Karpas-422 (cell line): ENCODE data around the gene CROT. TPM values are rescaled to one million over a fixed set of nuclear protein-coding genes. Genes with fewer than 3 reads are reported as not detected.

Experiments used
- DNase-seq: peaks from one replicate; pipeline ENCODE4 v3.0.0-alpha.2; 2015
- H2AFZ ChIP-seq: fragments of 200-600 bp; sonication (generic); 2 replicates; pipeline ENCODE4 v1.6.1; 2014; ENCODE audit warnings: antibody characterized with exemption, low read length, mixed read lengths
- H3K27ac ChIP-seq: fragments of 200-600 bp; sonication (generic); 2 replicates; pipeline ENCODE4 v1.5.1; 2014; ENCODE audit warnings: mild to moderate bottlenecking, low read length, moderate library complexity
- H3K27me3 ChIP-seq: fragments of 200-600 bp; sonication (generic); 2 replicates; pipeline ENCODE4 v1.6.1; 2014; ENCODE audit warnings: low read length, mixed read lengths
- H3K36me3 ChIP-seq: fragments of 200-600 bp; sonication (generic); 2 replicates; pipeline ENCODE4 v1.6.1; 2014; ENCODE audit warnings: low read length, mixed read lengths; ENCODE audit not compliant: insufficient read depth
- H3K4me1 ChIP-seq: fragments of 200-600 bp; sonication (generic); 2 replicates; pipeline ENCODE4 v1.6.1; 2014; ENCODE audit warnings: mild to moderate bottlenecking, low read length, mixed read lengths
- H3K4me2 ChIP-seq: fragments of 200-600 bp; sonication (generic); 2 replicates; pipeline ENCODE4 v1.6.1; 2014; ENCODE audit warnings: low read length, low read depth, mild to moderate bottlenecking; ENCODE audit not compliant: poor library complexity, severe bottlenecking
- H3K4me3 ChIP-seq: fragments of 200-600 bp; sonication (generic); 2 replicates; pipeline ENCODE4 v1.5.1; 2014; ENCODE audit warnings: mild to moderate bottlenecking, antibody characterized with exemption, low read length, mixed read lengths
- H3K79me2 ChIP-seq: fragments of 200-600 bp; sonication (generic); 2 replicates; pipeline ENCODE4 v1.6.1; 2014; ENCODE audit warnings: mild to moderate bottlenecking, low read length, mixed read lengths
- H3K9ac ChIP-seq: fragments of 200-600 bp; sonication (generic); 2 replicates; pipeline ENCODE4 v1.6.0; 2014; ENCODE audit warnings: low read length
- H3K9me2 ChIP-seq: fragments of 200-600 bp; sonication (generic), shearing (Covaris generic); replicated peaks from 2 replicates; pipeline ENCODE4 v1.6.0; 2014; ENCODE audit warnings: mild to moderate bottlenecking, low read length, moderate library complexity; ENCODE audit not compliant: insufficient read depth
- H3K9me3 ChIP-seq: fragments of 300-700, 200-600 bp; sonication (generic); 2 replicates; pipeline ENCODE4 v1.6.1; 2014; ENCODE audit warnings: low read length, mixed read lengths
- H4K20me1 ChIP-seq: fragments of 200-600 bp; sonication (generic); 2 replicates; pipeline ENCODE4 v1.6.1; 2014; ENCODE audit warnings: mild to moderate bottlenecking, antibody characterized with exemption, low read length, low read depth; ENCODE audit not compliant: insufficient read depth
- small RNA-seq: library from RNA; depleted of rRNA; stranded (forward); fragments of <200 nt; gene quantifications from one replicate; pipeline ENCODE3, GENCODE V24; 2014
- total RNA-seq: library from RNA; depleted of rRNA; stranded (reverse); fragments of >200 nt; shearing (Covaris generic); gene quantifications from 2 replicates; pipeline ENCODE4 v1.2.3, GENCODE V29; 2014; ENCODE audit warnings: low replicate concordance; rRNA removed

CROT gene
- total RNA-seq, 1 experiment from 2014 or later, result 15.3 TPM

- Histone ChIP-seq H3K36me3 (no peaks in the 10 kb centered on the region), H3K9ac (no peak overlapping the region), H3K79me2 (no peaks in the 10 kb centered on the region), H3K9me3 (no peaks in the 10 kb centered on the region), H2AFZ (no peak overlapping the region), H4K20me1 (no peaks in the 10 kb centered on the region), H3K4me3 (no peak overlapping the region), H3K27me3 (no peaks in the 10 kb centered on the region), H3K9me2 (no peaks in the 10 kb centered on the region), H3K27ac (no peak overlapping the region), H3K4me1 (peaks cover 14% of the 10 kb centered on the region), H3K4me2 (no peak overlapping the region)
- no peak for DNase-seq
Observed at GRCh38 chr7:87427288-87427687, 81.8 kb downstream of the CROT start.

- Histone ChIP-seq H2AFZ (no peak overlapping the region), H3K27me3 (no peaks in the 10 kb centered on the region), H3K4me2 (no peak overlapping the region), H3K36me3 (no peaks in the 10 kb centered on the region), H3K9ac (no peak overlapping the region), H3K9me3 (no peaks in the 10 kb centered on the region), H3K4me1 (no peaks in the 10 kb centered on the region), H3K9me2 (no peaks in the 10 kb centered on the region), H3K79me2 (no peaks in the 10 kb centered on the region), H3K4me3 (no peak overlapping the region), H4K20me1 (no peaks in the 10 kb centered on the region), H3K27ac (no peak overlapping the region)
- no peak for DNase-seq
Observed at GRCh38 chr7:87432536-87432935, 87.1 kb downstream of the CROT start.

- H4K20me1 ChIP-seq, result no peaks in the 10 kb centered on the region
- H3K4me2 ChIP-seq, result no peak overlapping the region
- no peaks in the 10 kb centered on the region for H3K9me3 ChIP-seq
- no peaks in the 10 kb centered on the region for H3K9me2 ChIP-seq
- H3K27ac ChIP-seq, result no peak overlapping the region
- no peak overlapping the region for H2AFZ ChIP-seq
- DNase-seq, result no peak
- no peaks in the 10 kb centered on the region for H3K4me1 ChIP-seq
- H3K36me3 ChIP-seq, result no peaks in the 10 kb centered on the region
- no peaks in the 10 kb centered on the region for H3K27me3 ChIP-seq
- H3K4me3 ChIP-seq, result no peak overlapping the region
- no peak overlapping the region for H3K9ac ChIP-seq
- no peaks in the 10 kb centered on the region for H3K79me2 ChIP-seq
Observed at GRCh38 chr7:87435546-87435945, 90.1 kb downstream of the CROT start.

- Histone ChIP-seq H3K9ac (no peak overlapping the region), H3K4me3 (no peak overlapping the region), H3K36me3 (no peaks in the 10 kb centered on the region), H3K4me1 (no peaks in the 10 kb centered on the region), H2AFZ (no peak overlapping the region), H3K27me3 (no peaks in the 10 kb centered on the region), H4K20me1 (no peaks in the 10 kb centered on the region), H3K9me2 (no peaks in the 10 kb centered on the region), H3K79me2 (no peaks in the 10 kb centered on the region), H3K9me3 (no peaks in the 10 kb centered on the region), H3K27ac (no peak overlapping the region), H3K4me2 (no peak overlapping the region)
- DNase-seq, result no peak
Observed at GRCh38 chr7:87445897-87446296, 100.4 kb downstream of the CROT start.

GRCh38 chr7:87447116-87447635 lies 101.7 kb downstream of the CROT start:
- no peaks in the 10 kb centered on the region for H4K20me1 ChIP-seq
- H3K36me3 ChIP-seq, result no peaks in the 10 kb centered on the region
- no peak overlapping the region for H3K27ac ChIP-seq
- no peaks in the 10 kb centered on the region for H3K27me3 ChIP-seq
- H3K9ac ChIP-seq, result no peak overlapping the region
- no peaks in the 10 kb centered on the region for H3K4me1 ChIP-seq
- H2AFZ ChIP-seq, result no peak overlapping the region
- DNase-seq, result no peak
- no peak overlapping the region for H3K4me3 ChIP-seq
- no peak overlapping the region for H3K4me2 ChIP-seq
- no peaks in the 10 kb centered on the region for H3K9me3 ChIP-seq
- H3K9me2 ChIP-seq, result no peaks in the 10 kb centered on the region
- no peaks in the 10 kb centered on the region for H3K79me2 ChIP-seq

GRCh38 chr7:87448388-87448787 lies 102.9 kb downstream of the CROT start:
- Histone ChIP-seq H3K27ac (no peak overlapping the region), H2AFZ (no peak overlapping the region), H3K9ac (no peak overlapping the region), H3K9me3 (no peaks in the 10 kb centered on the region), H4K20me1 (no peaks in the 10 kb centered on the region), H3K27me3 (no peaks in the 10 kb centered on the region), H3K36me3 (no peaks in the 10 kb centered on the region), H3K79me2 (no peaks in the 10 kb centered on the region), H3K4me3 (no peak overlapping the region), H3K4me1 (no peaks in the 10 kb centered on the region), H3K4me2 (no peak overlapping the region), H3K9me2 (no peaks in the 10 kb centered on the region)
- peak; percentile 11 for DNase-seq

Small RNAs within 50 kb of the gene (small RNA-seq; reads per million reads assigned to genes)
- gene RF02195 (not detected), gene RF02196 (not detected)

Other genes starting within 250 kb of the CROT start
- gene DMTF1, start 193.2 kb upstream of the CROT start, total RNA-seq, result 94.3 and 179 TPM in 2 replicates
- 76.0 and 158 TPM in 2 replicates for gene TMEM243, start 125.9 kb upstream of the CROT start, total RNA-seq
- 0.47 and 0.67 TPM in 2 replicates for gene ABCB4, start 130.0 kb downstream of the CROT start, total RNA-seq